Measurements from ENCODE around the gene FAM98A. TPM values are rescaled to one million over a fixed set of nuclear protein-coding genes. Genes with fewer than 3 reads are reported as not detected.

FAM98A gene
- total RNA-seq (2014; rRNA removed; shearing (Covaris generic)): 30.0 and 44.2 TPM in 2 replicates

DNA sequence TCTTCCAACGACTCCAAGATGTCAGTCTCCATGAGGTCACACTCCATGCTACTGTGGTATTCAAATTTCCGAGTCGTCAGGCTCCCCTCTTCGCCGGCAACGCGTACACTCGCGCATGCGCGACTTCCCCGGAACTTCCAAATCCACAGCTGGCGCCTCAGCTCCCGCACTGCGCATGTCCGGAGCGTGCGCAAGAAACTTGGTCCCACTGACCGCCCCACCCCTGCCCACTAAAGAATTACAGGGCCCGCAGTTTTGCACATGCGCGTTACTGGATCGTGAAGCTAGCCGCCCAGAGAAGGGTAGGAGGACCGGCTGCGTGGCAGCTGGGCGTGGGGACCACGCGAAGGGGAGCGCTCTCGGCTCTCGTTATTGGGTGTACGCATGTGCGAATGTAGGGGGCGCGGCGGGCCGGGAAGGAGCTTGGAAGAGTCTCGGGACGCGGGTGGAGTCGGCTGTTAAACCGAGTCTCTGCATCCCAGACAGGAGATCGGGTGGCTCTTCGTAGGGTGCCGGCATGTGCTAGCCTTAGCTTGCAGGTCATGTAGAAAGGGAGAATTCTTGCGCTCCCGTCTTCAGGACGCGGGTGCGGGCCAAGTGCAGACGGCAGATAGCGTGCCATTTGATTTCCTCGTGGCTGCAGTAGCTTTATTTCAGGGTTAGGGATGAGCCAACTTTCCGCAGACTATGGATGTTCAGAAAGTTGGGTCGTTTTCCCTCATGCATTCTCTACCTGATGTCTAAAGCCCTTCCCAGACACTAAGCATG lies at the start of gene FAM98A:
FAM98A (minus strand) TSS at position 125 of the 768 bp plus-strand sequence; CDS start at position 47, 78 bp downstream.
- Histone ChIP-seq H3K9me3 (replicated peaks) (no peaks in the 10 kb centered on the region), H3K27ac (peak within 1 kb of the TSS; percentile 80), H3K36me3 (peaks cover 8% of the 10 kb centered on the region), H3K27me3 (no peaks in the 10 kb centered on the region), H3K4me1 (peaks cover 12% of the 10 kb centered on the region), H3K4me3 (peak within 1 kb of the TSS; percentile 80)
- peak; percentile 100 for DNase-seq

DNA sequence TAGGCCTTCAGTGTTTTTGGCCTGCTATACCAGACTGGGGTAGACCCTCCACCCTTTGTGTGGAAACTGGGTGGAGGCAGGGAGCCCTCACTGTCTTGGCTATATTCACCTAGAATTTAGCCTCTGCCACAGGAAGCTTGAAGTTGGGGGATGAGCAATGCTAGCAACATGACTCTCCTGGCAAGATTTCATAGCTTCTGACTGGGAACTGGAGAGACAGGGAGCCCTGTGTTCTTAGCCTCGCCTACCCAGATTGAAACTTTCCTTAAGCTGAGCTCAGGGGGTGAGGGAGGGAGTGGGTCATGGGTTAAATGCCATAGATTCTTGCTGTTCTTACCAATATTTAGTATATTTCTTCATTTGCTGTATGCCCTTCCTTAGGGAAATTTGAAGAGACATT lies 46.8 kb upstream of the FAM98A start:
- DNase-seq: no peak

DNA sequence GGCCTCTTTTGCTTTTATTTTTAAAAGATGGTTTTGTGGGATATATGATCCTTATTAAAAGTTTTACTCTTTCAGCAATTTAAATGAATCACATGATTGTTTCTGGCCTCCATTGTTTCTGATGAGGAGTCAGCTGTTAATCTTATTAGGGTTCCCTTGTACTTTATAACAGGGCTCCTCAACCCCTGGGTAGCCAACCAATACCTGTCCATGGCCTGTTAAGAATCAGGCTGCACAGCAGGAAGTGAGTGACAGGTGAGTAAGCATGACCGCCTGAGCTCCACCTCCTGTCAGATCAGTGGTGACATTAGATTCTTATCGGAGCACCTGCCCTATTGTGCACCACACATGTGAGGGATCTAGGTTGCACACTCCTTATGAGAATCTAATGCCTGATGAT lies 45.1 kb upstream of the FAM98A start:
- H3K4me3 ChIP-seq: no peak overlapping the region

More for the DNA sequence above, 46.8 kb upstream of the FAM98A start:
- no peak overlapping the region for H3K27ac ChIP-seq
- no peaks in the 10 kb centered on the region for H3K9me3 ChIP-seq (replicated peaks)
- H3K4me3 ChIP-seq: no peak overlapping the region
- H3K4me1 ChIP-seq: peaks cover 5% of the 10 kb centered on the region; the same call in 1 of the 2 replicates
- no peaks in the 10 kb centered on the region for H3K36me3 ChIP-seq
- H3K27me3 ChIP-seq: no peaks in the 10 kb centered on the region; the same call in 1 of the 2 replicates

DNA sequence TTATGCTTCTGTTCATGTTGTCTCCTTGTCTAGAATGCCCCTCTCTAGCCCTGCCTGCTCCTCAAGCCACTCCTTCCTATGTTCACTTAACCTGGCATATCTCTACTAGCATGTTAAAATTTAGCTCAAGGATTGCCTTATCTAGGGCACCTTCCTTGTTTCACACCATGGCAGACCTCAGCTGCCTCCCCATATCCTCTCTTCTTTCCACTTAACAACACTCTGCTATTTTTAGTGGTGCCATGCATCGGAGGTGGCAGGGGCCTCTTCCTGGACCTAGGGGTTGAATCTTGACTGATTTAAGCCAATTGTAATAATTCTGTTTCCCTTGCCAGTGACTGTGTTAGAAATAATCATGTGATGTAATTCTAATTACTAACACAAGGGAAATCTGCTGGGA lies 36.9 kb upstream of the FAM98A start:
- Histone ChIP-seq H3K4me1 (no peaks in the 10 kb centered on the region), H3K36me3 (no peaks in the 10 kb centered on the region), H3K27me3 (no peaks in the 10 kb centered on the region; the same call in 1 of the 2 replicates), H3K4me3 (no peak overlapping the region), H3K9me3 (replicated peaks) (no peaks in the 10 kb centered on the region), H3K27ac (no peak overlapping the region)
- no peak for DNase-seq

More for the DNA sequence above, 45.1 kb upstream of the FAM98A start:
- H3K9me3 ChIP-seq (replicated peaks): no peaks in the 10 kb centered on the region
- no peak overlapping the region for H3K27ac ChIP-seq
- H3K27me3 ChIP-seq: no peaks in the 10 kb centered on the region; the same call in 1 of the 2 replicates
- no peaks in the 10 kb centered on the region for H3K36me3 ChIP-seq
- peaks cover 1% of the 10 kb centered on the region; the same call in 1 of the 2 replicates for H3K4me1 ChIP-seq
- DNase-seq: no peak

DNA sequence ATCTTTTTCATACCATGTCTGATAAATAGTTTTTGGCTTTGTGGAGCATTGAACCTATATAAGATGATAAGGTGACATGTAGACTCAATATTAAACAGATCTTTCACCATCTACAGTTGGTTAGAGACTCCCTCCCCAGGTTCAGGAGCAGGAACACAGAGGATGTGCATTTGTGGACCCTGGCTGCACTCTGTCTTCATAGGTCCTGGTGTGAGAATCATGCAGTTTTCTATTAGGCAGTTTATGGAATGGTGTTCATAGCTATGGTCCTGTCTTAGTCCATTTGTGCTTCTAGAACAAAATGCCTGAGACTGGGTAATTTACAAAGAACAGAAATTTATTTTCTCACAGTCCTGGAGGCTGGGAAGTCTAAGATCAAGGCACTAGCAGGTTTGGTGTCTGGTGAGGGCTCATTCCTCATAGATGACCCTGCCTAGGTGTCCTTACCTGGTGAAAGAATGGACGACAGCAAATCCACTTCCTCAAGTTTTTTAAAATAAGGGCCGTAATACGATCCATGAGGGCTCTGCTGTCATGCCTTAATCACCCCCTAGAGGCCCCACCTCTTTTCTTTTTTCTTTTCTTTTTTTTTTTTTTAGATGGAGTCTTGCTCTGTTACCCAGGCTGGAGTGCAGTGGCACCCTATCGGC lies 35.3 kb upstream of the FAM98A start:
- H3K9me3 ChIP-seq (replicated peaks): no peaks in the 10 kb centered on the region
- no peak overlapping the region for H3K4me3 ChIP-seq
- H3K4me1 ChIP-seq: no peaks in the 10 kb centered on the region
- no peak for DNase-seq
- H3K27me3 ChIP-seq: no peaks in the 10 kb centered on the region; the same call in 1 of the 2 replicates
- H3K27ac ChIP-seq: no peak overlapping the region
- no peaks in the 10 kb centered on the region for H3K36me3 ChIP-seq

DNA sequence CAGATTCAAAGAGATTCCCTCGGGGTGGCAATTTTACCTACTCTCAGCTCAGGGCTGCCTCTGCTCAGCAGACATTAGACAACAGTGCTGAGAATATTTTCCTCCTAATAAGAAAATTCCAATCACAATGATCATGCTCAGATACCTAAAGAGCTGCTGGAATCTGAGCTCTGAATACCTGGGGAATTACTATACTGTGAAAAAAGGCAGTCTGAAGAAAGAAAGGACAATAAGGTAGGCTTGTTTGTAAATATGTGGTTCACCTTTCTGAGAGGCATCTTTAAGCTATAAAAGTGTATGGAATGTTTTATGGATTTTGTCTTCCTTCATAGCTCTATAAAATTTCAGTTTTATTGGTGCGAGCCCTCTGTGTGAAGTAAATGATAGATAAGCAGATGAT lies 34.2 kb upstream of the FAM98A start:
- Histone ChIP-seq H3K4me1 (no peaks in the 10 kb centered on the region), H3K36me3 (no peaks in the 10 kb centered on the region), H3K9me3 (replicated peaks) (no peaks in the 10 kb centered on the region), H3K27me3 (no peaks in the 10 kb centered on the region; the same call in 1 of the 2 replicates), H3K4me3 (no peak overlapping the region), H3K27ac (no peak overlapping the region)
- DNase-seq: no peak

DNA sequence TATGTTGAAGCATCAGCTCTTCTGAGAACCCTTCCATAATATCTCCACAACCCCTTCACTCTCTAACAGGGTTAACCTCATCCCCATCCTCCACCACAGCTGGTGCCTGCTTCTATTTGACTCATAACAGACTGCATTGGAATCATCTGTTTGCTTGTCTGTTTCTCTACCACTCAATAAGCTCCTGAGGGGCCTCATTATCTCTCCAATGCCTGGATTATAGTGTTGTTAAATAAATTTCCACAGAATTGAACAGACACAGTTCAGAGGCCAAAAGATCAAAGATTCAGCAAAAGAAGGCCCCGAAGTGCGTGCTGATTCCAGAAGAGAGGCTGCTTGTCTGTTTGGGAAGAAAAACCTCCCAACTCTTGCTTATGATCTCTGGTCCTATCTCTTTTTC lies 33.7 kb upstream of the FAM98A start:
- Histone ChIP-seq H3K27me3 (no peaks in the 10 kb centered on the region; the same call in 1 of the 2 replicates), H3K9me3 (replicated peaks) (no peaks in the 10 kb centered on the region), H3K4me3 (no peak overlapping the region), H3K27ac (no peak overlapping the region), H3K4me1 (no peaks in the 10 kb centered on the region), H3K36me3 (no peaks in the 10 kb centered on the region)
- no peak for DNase-seq

DNA sequence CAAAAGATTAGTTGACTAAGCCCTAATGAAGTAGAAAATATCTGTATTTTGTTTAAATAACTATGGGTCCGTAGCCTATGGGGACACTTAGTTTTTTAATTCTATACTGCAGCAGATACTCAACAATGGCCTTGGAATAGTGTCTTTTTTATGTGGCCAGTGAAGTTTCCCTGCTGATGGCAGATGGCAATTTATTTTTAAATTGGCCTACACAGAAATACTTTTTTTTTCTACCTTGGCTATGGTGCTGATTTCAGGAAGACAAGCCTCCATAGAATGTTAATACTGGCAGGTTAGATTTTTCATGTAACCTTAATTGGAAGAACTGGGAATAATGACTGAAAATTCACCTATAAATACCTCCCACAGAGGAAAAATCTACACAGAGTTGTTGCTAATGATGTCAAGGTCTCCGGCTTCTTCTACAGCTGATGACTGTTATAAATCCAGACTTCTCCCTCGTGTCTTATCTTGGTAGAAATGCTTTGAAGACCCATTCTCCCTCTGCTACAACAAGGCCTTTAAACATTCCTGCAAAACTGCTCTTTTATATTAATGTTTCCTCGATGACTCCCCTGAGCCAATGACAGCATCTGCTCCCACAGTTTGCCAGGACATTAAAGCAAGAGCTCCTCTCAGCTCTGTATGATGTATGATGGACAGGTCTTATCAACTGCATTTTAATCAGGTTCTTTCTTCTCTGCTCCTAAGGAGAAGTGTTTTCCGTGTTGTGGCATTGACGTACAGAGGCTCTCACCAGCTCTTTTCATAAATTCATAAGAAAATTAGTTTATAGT lies 29.1 kb upstream of the FAM98A start:
- H3K4me3 ChIP-seq: no peak overlapping the region

DNA sequence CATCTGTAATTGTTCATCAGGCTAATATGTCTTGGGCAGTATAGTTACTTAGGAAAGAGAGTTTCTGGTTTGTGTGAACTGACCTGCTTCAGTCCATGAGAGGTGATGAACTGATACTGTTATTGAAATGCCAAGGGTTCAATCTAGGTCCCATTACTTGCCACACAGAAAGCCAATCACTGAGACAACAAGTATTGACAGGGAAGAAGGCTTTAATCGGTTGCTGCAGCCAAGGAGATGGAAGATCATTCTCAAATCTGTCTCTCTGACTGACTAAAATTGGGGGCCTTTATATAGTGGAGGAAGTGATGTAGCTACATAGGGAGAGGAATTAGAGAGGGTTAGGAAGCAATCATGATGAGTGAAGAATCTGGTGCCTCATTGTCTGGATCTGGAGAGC lies 19.9 kb upstream of the FAM98A start:
- no peak for DNase-seq
- Histone ChIP-seq H3K9me3 (replicated peaks) (peaks cover 9% of the 10 kb centered on the region; the same call in 1 of the 2 replicates), H3K36me3 (no peaks in the 10 kb centered on the region), H3K4me1 (no peaks in the 10 kb centered on the region), H3K27ac (no peak overlapping the region), H3K4me3 (no peak overlapping the region), H3K27me3 (no peaks in the 10 kb centered on the region)

More for the DNA sequence above, 29.1 kb upstream of the FAM98A start:
- Histone ChIP-seq H3K36me3 (no peaks in the 10 kb centered on the region), H3K9me3 (replicated peaks) (no peaks in the 10 kb centered on the region), H3K27me3 (no peaks in the 10 kb centered on the region), H3K27ac (no peak overlapping the region), H3K4me1 (no peaks in the 10 kb centered on the region)
- DNase-seq: no peak

DNA sequence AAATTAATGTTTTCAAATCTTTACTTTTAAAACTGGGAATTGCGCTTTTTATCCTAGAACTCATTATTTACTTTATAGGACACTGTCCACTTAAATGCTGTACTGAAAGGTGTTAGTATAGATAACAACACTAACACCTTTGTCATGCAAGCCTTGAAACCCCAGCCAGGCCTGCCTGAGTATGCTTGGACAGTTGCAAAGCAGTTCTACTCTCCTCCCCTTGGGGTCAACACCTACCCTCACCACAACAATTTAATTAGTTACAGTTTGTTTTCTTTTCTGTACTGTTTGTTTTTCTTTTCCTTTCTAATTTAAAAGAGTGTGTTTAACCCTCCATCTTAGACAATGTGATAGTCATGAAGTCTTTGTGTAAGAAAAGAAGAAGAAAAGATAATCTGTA lies 18.9 kb upstream of the FAM98A start:
- Histone ChIP-seq H3K27me3 (no peaks in the 10 kb centered on the region), H3K4me3 (no peak overlapping the region), H3K27ac (no peak overlapping the region), H3K36me3 (no peaks in the 10 kb centered on the region), H3K9me3 (replicated peaks) (peaks cover 9% of the 10 kb centered on the region; the same call in 1 of the 2 replicates), H3K4me1 (no peaks in the 10 kb centered on the region)
- DNase-seq: no peak

DNA sequence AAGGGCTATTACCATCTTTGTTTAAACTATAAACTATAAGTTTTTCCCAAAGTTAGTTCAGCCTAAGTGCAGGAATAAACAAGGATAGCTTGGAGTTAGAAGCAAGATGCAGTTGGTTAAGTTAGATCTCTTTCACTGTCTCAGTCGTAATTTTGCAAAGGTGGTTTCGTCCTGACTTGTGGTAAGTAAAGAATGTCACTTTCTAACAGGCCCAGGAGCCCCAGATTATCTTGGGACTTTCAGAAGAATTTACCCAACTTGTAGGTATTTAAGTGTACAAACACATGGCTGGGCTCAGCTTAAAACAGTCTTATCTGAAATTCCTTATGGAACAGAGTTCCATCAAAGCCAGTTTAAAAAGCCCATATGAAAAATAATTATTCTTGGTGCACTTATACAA lies 18.3 kb upstream of the FAM98A start:
- no peaks in the 10 kb centered on the region for H3K27me3 ChIP-seq
- no peaks in the 10 kb centered on the region for H3K36me3 ChIP-seq
- no peak overlapping the region for H3K4me3 ChIP-seq
- H3K9me3 ChIP-seq (replicated peaks): peaks cover 9% of the 10 kb centered on the region; the same call in 1 of the 2 replicates
- DNase-seq: no peak
- no peaks in the 10 kb centered on the region for H3K4me1 ChIP-seq
- no peak overlapping the region for H3K27ac ChIP-seq

DNA sequence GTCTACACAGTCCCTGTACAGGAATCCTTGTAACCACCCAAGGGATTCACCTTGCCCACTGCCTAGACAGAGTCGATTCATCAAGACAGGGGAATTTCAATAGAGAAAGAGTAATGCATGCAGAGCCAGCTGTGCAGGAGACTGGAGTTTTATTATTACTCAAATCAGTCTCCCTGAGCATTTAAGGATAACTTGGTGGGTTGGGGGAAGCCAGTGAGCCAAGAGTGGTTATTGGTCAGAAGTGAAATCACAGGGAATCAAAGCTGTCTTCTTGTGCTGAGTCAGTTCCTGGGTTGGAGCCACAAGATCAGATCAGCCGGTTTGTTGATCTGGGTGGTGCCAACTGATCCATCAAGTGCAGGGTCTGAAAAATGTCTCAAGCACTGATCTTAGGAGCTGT lies 17.8 kb upstream of the FAM98A start:
- DNase-seq: no peak
- no peaks in the 10 kb centered on the region for H3K4me1 ChIP-seq
- H3K4me3 ChIP-seq: no peak overlapping the region
- H3K9me3 ChIP-seq (replicated peaks): peaks cover 9% of the 10 kb centered on the region; the same call in 1 of the 2 replicates
- no peak overlapping the region for H3K27ac ChIP-seq
- H3K36me3 ChIP-seq: no peaks in the 10 kb centered on the region
- no peaks in the 10 kb centered on the region for H3K27me3 ChIP-seq

DNA sequence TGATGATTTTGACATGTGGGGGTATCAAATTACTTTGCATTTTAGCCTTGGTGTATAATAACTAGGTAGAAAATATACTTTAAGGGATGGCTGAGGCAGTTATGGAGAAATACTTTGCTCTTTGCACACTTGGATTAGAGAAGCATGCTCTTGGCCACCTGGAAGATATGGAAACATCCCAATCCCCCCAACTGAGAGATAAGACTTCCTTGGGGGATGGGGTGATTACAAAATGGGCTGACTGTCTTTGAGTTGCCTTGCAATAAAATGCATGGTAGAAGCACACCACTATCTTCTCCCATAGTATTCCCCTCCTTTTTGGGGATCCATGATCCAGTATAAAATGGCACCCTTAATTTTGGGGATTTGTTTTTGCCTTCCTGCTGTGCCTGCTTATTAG lies 15.1 kb upstream of the FAM98A start:
- no peak for DNase-seq
- Histone ChIP-seq H3K27me3 (no peaks in the 10 kb centered on the region), H3K4me3 (no peak overlapping the region), H3K4me1 (no peaks in the 10 kb centered on the region), H3K36me3 (no peaks in the 10 kb centered on the region), H3K9me3 (replicated peaks) (peaks cover 8% of the 10 kb centered on the region; the same call in 1 of the 2 replicates), H3K27ac (no peak overlapping the region)

DNA sequence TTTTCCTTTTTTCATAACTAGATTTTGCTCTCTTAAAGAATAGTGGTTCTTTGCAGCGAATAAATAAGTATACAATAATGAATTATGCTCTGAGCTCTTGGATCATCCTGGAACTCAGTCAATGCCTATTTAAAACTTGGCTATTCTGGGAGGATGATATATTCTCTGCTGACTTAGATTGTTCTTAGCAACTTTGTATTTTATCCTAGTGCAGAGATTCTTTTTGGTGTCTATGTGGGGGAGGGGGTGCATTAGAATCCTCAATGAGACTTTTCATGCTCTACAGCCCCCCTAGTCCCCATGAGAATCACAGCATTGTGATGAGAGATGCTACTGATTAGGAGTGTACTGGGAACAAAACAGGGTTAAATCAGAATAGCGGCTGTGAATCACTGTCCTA lies 8.8 kb upstream of the FAM98A start:
- no peak overlapping the region for H3K27ac ChIP-seq
- H3K27me3 ChIP-seq: no peaks in the 10 kb centered on the region
- DNase-seq: no peak
- no peak overlapping the region for H3K4me3 ChIP-seq
- no peaks in the 10 kb centered on the region for H3K4me1 ChIP-seq
- H3K9me3 ChIP-seq (replicated peaks): no peaks in the 10 kb centered on the region
- H3K36me3 ChIP-seq: no peaks in the 10 kb centered on the region

All from SJCRH30 (cell line).